Ramos (cell line): ENCODE data around the gene SLC8A1.

Experiments
- in situ Hi-C: fragments of 300-500 bp; cut with MboI; formaldehyde crosslinking; loops from one replicate; pipeline ENCODE4 v1.14.3; 2022; ENCODE audit warnings: low sequenced_read_pairs; ENCODE audit not compliant: unreplicated experiment

Gene SLC8A1

DNA sequence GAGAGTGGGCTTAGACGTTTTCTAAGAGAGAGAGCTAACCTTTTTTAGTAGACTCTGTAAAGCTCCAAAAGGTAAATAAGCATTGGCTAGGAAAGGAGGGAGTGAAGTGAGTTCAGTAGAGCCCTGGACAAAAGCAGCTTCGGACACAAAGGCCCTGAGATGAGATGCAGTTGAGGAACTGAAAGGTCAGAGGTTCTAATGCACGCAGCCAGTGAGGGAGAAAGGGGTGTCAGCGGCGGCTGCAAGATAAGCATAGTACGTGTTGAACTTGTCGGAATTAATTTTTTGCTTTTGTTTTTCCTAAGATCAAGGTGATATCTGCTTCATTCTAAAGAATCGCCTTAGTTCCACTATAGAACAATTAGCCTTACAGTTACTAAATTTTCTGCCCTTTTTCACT lies 11.2 kb upstream of the SLC8A1 start:
- in situ Hi-C loops = no loop called here

DNA sequence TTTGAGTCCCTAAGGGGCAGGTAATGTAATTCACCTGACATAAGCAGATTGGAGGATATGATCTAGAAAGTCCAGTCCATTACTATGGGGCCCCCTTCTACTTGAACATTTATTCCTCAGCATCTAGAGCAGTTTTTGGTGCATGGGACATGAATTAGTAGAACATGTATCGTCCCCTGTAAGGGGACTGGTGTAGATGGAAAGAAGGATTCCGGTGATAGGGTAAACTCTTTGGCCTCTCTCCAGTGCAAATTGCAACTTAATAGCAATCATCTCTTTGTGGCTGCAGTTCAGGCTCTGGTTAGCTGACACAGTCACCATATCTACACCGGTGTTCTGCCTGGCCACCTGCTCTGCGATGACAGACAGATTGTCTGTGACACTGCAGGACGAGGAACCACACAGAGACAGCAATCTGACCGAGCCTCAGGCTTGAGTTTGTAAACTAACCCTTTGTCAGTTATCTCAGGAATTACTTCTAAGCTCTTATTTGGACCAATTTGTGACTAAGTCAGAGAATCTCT lies 6.4 kb upstream of the SLC8A1 start:
- in situ Hi-C loops = no loop called here

DNA sequence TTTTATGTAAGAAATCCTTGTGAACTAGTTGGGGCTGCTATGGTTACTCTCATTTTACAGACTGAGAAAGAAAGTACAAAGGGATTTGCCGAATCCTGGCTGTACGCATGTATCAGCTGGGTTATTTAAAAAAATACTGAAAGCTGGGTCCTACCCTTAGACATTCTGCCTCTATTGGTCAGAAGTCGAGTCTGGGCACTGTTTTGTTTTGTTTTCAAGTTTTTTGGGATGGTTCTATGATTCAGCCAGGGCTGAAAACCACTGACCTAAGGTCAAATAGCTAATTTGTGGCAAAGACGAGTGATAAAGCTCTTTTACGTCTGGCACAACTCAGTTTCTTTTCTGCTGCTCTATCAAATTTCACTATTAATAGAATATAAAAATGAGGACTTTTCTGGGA lies 5.9 kb upstream of the SLC8A1 start:
- in situ Hi-C loops = no loop called here

DNA sequence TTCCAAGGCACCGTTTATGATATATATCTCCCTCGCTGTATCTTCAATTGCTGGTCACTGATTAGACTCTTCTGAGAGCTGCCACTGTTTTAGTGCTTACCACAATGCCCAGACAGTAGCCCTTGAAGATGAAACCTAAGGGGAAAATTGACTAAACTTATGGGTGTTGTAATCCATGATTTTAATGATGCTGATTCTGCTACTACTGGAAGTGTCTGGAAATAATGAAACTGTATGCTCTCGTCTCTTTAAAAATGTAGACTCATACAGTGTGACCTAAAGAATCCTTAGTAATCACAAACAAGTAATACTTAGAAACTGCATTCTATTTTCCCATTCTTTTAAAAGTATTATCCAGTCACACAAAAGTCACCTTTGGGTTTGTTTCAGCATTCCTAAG lies 5.5 kb upstream of the SLC8A1 start:
- in situ Hi-C loops = no loop called here

DNA sequence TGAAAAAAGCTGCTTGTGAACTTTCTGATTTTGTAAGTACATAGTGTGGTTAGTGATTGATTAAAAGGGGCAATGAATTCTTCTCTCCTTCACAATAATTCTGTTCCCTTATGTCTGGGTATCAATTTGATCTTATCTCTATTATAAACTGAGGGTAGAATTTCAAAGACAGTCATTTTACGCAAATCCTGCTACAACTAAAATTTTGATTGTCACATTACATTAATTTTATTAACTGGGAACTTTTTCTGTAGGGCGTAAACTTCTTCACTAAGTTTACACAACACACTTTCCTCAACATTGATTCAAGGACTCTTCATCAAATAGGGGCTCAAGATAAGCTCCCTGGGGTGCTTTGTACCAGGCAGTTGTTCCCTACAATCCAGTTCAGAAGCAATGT lies 5.0 kb upstream of the SLC8A1 start:
- in situ Hi-C loops = no loop called here

DNA sequence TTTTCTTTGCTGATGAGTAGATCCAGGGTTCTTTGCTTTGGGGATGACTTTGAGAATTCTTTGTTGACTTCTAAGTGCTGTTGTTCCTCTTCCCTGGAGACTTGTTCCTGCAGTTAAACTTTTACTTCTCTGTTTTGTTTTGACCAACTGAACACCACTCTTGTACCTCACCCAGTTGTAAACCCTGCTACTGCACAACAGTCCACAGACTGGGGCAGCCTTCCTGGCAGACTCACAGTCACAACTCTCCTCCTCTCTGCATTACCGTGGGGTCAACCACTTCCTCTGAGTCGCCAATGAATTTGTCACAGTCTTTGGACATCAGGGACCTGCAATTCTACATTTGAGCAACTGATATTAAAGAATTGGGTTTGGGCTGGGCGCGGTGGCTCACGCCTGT lies 3.8 kb upstream of the SLC8A1 start:
- in situ Hi-C loops = no loop called here

DNA sequence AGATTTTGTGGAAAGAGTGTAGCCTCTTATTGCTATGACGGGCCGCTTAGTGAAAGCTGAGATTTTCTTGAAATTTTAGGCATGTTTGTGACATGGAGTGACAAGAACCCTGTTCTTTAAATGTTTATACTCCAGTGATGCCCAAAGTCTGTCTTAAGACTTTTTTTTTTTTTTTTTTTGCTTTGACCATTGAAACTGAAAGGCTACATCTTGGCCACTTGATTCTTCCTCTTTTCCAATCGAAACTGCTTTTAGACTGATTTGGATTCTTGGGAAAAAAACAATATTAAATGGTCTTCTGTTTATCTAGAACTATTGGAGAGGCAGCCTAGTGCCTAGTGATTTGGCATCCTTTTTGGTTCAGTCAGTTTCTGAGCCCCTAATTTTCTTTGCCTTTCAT lies 2.4 kb upstream of the SLC8A1 start:
- in situ Hi-C loops = no loop called here

DNA sequence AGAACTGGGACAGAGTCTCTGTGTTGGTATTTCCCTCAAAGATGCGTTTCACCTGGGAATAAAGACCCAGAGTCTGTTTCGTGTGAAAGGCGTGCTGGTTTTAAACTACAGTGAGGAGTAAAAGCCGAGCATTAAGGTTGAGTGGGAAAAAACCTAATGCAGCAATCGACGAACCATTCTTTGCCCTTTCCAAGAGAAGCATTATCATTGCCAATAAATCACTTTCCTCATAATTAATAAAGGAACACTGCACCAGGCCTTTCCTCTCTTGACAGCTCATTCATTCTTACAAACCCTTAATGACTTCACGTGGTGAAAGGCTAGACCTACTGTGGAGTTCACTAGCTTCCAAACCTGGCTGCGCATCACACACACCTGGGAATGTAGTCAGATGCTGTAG lies 896 bp upstream of the SLC8A1 start:
- in situ Hi-C loops = no loop called here

DNA sequence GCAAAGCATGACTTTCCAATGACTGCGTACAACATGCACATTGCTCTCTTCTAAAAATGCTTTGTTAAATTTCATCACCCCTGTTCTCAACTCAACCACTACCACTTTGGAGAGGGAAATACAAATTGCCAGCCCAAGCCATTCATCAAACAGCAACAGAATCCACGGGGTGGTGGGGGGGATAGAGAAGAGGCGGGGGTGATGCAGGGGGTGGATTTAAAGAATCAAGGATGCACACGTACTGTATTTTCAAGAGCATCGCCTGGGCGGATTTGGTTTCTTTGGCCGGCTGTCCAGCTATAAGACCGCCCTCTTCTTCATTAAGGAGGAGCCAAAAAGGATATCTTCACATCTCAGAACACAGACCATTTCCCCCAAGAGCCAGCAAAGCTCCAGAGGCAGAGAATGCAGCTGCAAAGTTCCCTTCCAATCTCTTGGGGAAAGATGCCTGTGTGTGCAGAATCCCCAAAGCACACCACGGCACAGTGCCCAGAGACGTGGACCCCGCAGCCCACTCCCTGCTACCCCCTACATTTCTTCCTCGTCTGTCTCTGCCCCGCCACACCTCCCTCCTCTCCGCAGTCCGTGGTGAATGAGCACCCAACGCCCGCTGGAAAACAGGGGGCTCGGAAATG lies 977 bp downstream of the SLC8A1 start:
- in situ Hi-C loops = no loop called here

DNA sequence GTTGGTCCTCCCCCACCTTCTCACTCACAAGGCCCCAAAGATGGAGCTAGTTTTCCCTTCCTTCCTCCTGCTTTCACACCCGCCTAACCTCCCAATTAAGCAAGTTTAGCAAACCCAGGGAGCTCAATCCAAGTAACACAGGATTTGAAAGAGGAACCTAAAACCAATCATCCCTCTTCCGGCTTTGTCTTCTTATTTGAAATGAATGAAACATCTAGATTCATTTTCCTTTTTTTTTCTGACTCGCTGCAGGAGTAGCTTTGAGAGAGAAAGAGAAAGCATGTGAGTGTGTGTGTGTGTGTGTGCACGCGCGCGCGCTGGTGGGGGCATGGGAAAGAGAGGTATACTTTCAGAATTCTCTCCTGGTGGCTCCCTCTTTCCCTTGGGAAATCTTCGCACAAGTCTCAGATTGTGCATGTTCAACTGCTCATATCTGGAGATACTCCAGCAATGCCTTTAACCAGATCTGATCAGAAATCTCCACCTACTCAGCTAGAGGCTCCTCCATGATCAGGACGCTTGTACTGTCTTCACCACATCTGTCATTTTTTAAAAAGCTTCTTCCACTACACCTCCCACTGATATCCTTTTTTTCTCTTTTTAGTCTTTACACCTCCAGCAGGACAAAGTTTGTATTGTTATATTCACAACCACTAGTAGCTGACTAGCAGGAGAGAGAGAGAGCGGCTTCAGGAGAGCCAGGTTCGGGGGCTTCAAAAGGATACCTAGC lies 1.7 kb downstream of the SLC8A1 start:
- in situ Hi-C loops = no loop called here

DNA sequence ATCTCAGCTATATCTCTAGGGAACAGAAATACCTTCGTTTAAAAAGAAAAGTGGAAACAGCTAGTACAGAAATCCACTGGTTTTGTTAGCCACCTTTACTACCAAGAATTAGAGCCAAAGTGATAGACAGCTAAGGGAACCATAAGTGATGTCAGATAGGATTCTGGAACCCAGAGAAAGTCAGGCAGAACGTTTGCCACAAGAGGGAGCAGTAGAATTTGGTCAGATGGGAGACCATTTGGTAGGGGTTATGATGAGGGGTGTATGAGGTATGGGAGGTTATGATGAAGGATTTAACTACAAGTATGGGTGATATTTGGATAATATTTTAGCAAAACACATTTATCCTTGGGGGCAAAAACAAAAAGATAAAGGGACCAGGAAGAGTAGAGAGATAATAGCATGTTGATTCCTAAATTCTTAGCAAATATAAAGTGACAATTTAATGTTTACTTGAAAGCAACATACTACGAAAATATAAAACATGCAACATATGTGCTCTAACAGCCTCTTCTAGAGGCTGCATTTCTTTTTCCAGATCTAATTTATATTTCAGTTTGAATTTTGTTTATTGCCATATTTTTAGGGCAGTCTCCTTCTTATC lies 3.3 kb downstream of the SLC8A1 start:
- in situ Hi-C loops = no loop called here

DNA sequence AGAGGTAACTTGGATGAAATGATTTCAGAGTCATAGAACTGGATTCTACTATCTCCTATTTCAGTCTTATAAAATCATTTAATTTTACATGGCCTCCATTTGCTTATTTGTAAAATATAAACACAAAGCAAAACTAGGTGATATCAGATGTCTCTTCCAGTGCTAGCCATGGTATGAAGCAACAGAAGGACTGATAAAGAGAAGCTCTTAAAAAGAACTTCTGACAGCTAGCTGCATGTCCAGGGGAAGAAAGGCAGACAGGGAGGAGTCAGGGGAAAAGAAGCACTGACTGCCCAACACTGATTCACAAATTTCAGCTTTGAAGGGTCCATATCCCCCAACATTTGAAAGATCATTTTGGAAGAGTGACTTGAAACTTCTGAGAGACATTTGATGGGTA lies 6.4 kb downstream of the SLC8A1 start:
- in situ Hi-C loops = no loop called here

DNA sequence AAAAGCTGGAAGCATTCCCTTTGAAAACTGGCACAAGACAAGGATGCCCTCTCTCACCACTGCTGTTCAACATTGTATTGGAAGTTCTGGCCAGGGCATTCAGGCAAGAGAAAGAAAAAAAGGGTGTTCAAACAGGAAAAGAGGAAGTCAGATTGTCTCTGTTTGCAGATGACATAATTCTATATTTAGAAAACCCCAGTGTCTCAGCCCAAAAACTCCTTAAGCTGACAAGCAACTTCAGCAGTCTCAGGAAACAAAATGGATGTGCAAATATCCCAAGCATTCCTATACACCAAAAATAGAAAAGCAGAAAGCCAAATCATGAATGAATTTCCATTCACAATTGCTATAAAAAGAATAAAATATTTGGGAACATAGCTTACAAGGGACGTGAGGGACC lies 11.1 kb downstream of the SLC8A1 start:
- in situ Hi-C loops = no loop called here

DNA sequence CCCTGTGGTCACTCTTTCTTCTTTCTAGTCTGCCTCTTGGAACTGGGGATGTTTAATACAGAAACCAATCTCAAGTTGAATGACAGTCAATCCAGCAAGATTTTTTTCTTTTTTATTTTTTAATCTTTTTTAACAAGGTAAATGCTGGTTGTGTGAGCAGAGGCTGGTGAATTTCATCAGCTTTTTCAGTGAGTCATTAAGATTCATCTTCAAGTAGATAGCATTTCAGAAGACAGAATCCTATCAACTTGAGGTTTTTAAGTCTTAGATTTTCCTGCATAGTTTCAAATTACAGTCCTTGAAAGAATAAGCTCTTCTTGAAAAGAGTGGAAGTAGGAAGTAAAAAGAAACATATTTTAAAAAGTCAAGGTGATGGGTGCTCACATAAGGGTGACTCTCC lies 12.4 kb downstream of the SLC8A1 start:
- in situ Hi-C loops = no loop called here

DNA sequence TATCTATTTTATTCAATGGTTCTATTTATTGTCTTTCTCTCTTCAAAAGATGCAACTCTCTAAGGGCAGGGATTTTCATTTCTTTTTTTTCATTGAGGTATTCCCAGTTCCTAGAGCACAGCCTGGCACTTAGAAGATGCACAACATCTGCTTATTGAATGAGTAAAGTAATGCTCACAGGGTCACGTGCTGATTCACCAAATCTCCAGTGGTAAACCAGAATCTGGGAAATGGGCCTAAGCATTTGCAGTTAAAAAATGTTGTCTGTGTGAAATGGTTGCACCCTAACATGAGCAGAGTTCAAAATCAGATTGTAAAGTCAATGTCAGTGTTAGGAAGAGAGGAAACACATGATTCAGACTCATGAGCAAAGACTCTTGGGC lies 15.8 kb downstream of the SLC8A1 start:
- in situ Hi-C loops = no loop called here

DNA sequence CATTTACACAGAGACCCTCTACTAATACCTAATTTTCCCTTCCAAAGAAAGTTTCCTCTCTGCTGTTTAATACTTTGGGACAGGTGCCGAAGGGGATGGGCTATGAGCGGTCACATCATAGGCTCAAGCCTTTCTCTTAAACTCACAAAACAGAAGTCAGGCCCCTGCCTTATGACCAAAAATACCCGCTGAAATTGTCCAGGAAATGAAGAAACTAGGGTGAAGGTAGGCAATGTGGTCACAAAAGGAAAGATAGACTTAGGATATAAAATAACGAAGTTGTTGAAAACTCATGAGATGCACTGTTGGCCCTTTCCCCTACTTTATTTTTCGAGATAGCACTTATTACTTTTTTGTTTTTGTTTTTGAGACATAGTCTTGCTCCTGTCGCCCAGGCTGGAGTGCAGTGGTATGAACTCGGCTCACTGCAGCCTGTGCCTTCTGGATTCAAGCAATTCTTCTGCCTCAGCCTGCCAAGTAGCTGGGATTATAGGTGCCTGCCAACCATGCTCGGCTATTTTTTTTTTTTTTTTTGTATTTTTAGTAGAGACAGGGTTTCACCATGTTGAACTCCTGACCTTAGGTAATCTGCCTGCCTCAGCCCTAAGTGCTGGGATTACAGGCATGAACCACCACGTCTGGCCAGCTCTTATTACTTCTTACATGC lies 16.3 kb downstream of the SLC8A1 start:
- in situ Hi-C loops = no loop called here

DNA sequence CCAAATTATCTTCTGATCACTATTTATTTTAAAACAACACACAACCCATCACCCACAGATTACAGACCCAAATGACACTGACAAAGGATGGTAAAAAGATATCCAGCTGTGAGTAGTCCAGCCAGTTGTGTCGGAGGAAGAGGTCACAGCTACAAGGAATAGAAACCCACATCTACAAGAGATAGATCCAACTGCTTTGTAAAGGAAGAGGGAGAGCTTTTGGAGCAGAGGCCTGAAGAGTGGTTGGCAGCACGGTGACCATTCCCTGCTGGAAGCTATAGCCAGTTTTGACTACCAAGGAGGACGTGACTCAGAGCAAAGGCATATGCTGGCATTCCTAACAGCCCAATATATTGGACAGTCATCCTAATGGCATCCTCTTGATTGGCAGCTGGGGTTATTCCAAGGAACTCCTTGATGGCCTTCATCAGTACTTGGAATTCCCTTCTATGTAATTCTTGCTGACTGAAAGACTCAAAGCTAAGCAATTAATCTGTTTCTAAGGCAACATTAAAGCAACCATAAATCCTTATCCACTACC lies 17.1 kb downstream of the SLC8A1 start:
- in situ Hi-C loops = no loop called here

DNA sequence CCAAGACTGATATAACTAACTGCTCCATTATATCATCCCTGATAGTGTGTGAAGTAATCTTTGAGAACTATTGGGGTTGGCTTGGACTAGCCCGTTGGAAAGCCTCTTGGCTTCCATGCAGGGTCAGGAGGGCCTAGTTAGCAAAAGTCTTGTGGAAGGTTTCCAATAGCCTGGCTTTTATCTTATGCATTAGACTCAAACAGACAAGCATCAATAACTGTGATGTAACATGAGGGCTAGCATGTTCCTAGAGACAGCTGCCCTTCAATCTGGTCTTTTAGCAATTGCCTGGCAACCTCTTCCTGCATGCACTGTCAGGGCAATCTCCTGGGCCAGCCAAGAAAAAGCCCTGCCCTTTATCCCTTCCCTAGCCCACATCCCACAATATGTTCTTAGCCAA lies 18.2 kb downstream of the SLC8A1 start:
- in situ Hi-C loops = no loop called here

DNA sequence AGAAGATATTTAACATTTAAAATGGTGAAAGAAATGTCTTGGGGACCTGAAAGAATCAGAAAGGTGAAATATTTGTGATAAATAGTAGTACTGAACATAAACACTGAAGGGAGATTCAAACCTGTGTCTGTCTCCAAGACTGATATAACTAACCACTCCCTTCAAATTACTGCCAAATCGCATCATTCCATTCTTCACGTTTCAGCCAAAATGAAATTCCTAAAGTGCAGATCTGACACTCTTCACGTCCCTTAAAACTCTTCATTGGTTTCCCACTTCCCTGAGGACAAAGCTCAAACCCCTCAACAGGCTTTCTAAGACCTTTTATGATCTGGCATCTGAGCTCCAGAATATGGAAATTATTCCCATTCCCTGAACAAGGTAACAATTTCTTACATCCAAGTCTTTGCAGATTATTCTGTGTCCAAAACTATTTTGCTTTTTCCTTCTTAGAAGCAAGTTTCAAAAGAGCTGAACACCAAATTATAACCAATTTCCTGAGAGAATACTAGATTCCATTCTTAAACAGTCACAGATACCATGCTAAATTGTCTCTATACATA lies 18.9 kb downstream of the SLC8A1 start:
- in situ Hi-C loops = no loop called here

DNA sequence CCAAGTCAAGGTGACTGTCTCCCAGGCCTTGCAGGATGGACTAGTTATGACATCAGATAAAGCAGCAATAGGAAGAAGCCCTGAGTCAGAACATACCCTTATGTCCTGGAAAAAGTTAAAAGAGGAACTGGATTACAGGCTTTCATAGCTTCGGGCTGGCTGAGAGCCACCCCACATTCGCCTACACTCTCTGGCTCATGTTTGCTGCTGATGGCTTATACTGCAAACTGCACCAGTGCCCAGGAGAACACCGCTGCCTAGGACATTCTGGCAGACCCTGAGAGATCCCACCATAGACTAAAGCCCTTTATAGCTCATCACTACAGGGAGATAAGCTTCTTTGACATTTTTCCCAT lies 20.3 kb downstream of the SLC8A1 start:
- in situ Hi-C loops = no loop called here
